Measurements from ENCODE around the gene MFSD11.
A peak's percentile ranks its signal among the peaks of the same experiment; 100 is the strongest.
"Not testable (repeated sequence)": the region's sequence is repeated elsewhere in the genome, so short reads cannot be mapped to it uniquely, and the experiment has no call there.

The MFSD11 gene

GRCh38 chr17:76796081-76796480 is 58.2 kb downstream of the MFSD11 start:
- DNase-seq, result no peak

DNA sequence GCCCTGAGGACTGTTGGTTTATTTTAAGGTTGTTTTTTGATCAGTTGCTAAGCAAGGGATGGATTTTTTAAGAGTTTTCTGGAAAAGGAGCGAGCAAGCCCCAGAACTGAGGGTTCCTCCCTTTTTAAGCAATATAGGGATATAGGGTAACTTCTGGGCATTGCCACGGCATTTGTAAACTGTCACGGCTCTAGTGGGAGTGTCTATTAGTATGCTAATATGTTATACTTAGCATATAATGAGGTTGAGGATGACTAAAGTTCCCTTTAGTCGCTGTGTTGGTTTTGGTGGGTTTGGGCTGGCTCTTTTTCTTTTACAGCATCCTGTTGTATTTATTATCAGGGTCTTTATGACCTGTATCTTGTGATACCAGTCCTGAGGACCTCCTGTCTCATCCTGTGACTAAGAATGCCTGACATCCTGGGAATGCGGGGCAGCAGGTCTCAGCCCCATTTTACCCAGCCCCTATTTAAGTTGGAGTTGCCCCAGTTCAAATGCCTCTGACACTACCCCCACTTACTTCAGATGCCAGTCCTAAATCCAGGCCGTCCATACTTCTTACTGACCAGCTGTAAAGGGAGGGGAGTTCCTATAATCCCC is 59.4 kb downstream of the MFSD11 start:
- DNase-seq, result no peak

DNA sequence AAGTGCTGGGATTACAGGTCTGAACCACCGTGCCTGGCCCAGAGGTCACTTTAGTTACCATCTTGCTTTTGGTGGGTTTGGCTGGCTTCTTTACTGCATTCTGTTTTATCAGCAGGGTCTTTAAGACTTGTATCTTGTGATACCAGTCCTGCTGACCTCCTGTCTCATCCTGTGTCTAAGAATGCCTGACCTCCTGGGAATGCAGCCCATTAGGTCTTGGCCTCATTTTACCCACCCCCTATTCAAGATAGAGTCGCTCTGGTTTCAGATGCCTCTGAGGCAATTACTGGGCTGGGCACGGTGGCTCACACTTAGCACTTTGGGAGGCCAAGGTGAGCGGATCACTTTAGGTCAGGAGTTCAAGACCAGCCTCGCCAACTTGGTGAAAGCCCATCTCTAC is 63.8 kb downstream of the MFSD11 start:
- no peak for DNase-seq

DNA sequence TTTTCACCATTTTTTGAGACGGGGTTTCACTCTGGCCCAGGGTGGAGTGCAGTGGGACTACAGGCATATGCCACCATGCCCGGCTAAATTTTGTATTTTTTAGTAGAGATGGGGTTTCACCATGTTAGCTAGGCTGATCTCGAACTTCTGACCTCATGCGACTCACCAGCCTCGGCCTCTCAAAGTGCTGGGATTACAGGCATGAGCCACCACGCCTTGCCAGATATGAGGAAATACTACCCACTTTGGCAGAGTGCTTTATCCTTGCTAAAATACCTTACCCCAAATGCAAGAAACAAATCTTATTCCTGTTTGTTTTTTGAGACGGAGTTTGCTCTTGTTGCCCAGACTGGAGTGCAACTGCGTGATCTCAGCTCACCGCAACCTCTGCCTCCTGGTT is 67.4 kb downstream of the MFSD11 start:
- DNase-seq, result no peak

DNA sequence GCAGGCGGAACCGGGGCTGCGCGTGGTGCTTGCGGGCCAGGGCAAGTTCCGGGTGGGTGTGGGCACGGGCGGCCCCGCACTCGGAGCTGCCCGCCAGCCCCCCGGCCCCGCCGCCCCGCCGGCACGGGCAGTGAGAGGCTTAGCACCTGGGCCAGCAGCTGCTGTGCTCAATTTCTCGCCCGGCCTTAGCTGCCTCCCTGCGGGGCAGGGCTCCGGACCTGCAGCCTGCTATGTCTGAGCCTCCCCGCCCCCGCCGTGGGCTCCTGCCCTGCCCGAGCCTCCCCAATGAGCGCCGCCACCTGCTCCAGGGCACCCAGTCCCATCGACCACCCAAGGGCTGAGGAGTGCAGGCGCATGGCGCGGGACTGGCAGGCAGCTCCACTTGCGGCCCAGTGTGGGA is 68.2 kb downstream of the MFSD11 start:
- not testable (repeated sequence) for DNase-seq

DNA sequence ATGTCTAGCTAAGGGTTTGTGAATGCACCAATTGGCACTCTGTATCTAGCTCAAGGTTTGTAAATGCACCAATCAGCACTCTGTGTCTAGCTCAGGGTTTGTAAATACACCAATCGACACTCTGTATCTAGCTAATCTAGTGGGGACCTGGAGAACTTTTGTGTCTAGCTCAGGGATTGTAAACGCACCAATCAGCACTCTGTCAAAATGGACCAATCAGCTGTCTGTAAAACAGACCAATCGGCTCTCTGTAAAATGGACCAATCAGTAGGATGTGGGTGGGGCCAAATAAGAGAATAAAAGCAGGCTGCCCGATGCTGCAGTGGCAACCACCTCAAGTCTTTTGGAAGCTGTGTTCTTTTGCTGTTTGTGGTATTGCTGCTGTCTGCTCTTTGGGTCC is 68.8 kb downstream of the MFSD11 start:
- DNase-seq, result not testable (repeated sequence)

DNA sequence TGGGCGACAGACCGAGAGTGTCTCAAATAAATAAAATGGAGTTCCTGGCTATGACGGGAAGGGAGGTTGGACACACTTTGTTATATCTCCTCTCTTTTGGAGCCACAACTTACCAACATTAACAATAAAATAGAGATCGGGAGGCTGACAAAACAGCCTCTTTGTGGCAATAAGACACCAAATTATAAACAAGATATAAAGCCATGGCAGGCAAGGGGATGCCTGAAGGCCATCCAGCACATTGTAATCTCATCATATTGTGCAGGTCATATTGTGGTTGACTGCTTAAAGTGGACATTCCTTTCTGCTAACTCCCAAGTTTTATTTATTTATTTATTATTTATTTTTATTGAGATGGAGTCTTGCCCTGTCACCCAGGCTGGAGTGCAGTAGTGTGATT is 70.4 kb downstream of the MFSD11 start:
- no peak for DNase-seq

GRCh38 chr17:76810956-76811355 is 73.0 kb downstream of the MFSD11 start:
- DNase-seq, result no peak

GRCh38 chr17:76811834-76812233 is 73.9 kb downstream of the MFSD11 start:
- DNase-seq, result no peak

DNA sequence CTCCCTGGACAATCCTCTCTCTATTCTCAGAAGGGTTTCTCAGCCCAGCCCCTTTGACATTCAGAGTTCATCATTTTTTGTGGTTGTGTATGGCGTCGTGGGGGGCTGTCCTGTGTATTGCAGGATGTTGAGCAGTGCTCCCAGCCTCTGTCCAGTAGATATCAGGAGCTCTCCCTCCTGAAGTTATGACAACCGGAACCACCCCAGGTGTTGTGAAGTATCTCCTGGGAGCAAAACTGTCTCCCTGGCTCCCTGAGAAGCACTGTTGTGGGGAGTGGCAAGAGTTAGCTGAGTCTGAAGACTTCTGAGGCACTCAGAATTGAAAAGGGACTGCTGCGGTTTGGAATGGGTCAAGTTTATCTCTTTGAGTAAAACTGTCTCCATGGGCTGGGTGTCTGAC is 74.3 kb downstream of the MFSD11 start:
- no peak for DNase-seq

GRCh38 chr17:76812968-76813367 is 75.0 kb downstream of the MFSD11 start:
- DNase-seq, result no peak

- not testable (repeated sequence) for DNase-seq
Measured at GRCh38 chr17:76815907-76816589, 78.1 kb downstream of the MFSD11 start.

GRCh38 chr17:76816590-76817135 is 78.7 kb downstream of the MFSD11 start:
- DNase-seq, result peak in 28 of 56 donors; percentile 3 to 68 (median 26)

GRCh38 chr17:76820039-76820438 is 82.1 kb downstream of the MFSD11 start:
- no peak for DNase-seq

GRCh38 chr17:76820561-76820960 is 82.6 kb downstream of the MFSD11 start:
- DNase-seq, result no peak

DNA sequence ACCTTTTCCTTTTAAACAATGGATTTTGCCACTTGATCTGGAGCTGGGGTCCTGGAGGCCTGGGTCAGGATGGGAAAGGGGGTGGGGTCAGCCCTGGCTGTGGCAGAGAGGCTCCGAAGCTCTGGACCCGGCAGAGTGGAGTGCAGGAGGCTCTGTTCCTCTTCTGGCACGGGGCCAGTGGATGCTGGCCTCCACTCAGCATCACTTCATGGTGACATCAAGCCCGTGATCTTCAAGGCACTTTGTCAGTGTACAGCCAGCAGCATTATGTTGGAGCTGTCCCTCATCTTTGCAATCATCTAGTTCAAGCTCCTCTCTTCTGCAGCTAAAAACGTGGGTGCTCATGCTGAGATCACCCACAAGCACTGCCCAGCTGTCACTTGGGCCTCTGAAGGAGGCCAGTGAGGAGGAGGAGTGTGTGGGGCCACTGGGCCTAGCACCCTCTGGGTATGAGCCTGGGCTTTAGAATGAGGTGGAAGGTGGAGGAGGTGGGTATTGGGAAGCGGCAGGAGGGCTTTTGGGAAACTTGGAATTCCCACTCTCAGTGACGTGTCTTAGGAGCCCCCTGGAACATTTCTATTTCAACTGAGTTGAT is 84.4 kb downstream of the MFSD11 start:
- no peak for DNase-seq

GRCh38 chr17:76824093-76824492 is 86.2 kb downstream of the MFSD11 start:
- DNase-seq, result no peak

DNA sequence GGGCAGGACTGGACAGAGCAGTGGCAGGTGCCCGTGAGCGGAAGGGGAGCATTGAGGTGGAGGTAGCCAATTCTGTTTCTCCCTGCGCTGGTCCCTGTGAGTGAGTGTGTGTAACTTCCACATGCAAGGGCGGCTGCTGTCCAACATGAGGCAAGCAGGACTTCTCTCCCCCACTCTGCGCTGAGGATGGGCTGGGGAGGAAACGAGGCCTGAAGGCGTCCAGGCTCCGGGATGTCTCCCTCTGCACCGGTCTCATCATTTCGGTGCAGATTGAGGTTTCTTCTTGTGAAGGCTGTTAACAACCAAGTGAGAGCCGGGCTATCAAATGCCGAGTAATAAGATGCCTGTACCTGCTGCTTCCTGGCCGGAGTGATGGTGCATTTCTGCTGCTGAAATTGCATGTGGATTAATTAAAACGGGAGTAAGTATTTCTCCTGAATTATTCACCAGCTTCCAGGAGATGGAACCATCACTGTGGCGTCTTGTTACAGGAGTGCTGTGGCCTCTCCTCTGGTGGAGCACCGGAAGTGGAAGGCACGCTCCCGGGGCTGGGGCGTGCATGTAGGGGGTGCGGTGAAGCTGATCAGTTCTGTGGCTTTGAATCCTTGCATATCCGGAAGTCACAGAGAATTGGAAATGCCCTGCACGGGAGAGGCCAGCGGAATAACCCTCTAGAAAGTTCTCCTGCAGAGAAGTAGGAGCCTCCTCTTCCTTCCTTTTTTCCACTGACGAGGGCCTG is 88.6 kb downstream of the MFSD11 start:
- DNase-seq, result no peak

- DNase-seq, result no peak
Measured at GRCh38 chr17:76827736-76828135, 89.8 kb downstream of the MFSD11 start.

Measured in nucleus accumbens (tissue), 56 donors.